HTERT RPE-1 (cell line): Measurements from ENCODE around the gene TMEM38A.
"Not testable (repeated sequence)": the region's sequence is repeated elsewhere in the genome, so short reads cannot be mapped to it uniquely, and the experiment has no call there.

Source experiments
- in situ Hi-C: fragments of 300-500 bp; cut with MboI; formaldehyde crosslinking; loops from 4 replicates; pipeline ENCODE4 v1.14.3; 2020; ENCODE audit warnings: low sequenced_read_pairs

Gene TMEM38A

GRCh38 chr19:16631465-16631864 lies 29.5 kb upstream of the TMEM38A start:
- in situ Hi-C loops = no loop called here

- in situ Hi-C loops = no loop called here
Observed at GRCh38 chr19:16637535-16637934, 23.4 kb upstream of the TMEM38A start.

- in situ Hi-C loops = no loop called here
Observed at GRCh38 chr19:16638666-16639065, 22.3 kb upstream of the TMEM38A start.

- in situ Hi-C loops = no loop called here
Observed at GRCh38 chr19:16640951-16641350, 20.0 kb upstream of the TMEM38A start.

- in situ Hi-C loops = no loop called here
Observed at GRCh38 chr19:16641695-16642094, 19.2 kb upstream of the TMEM38A start.

GRCh38 chr19:16645140-16645539 lies 15.8 kb upstream of the TMEM38A start:
- in situ Hi-C loops = no loop called here

GRCh38 chr19:16649734-16650133 lies 11.2 kb upstream of the TMEM38A start:
- in situ Hi-C loops = no loop called here

GRCh38 chr19:16650821-16651220 lies 10.1 kb upstream of the TMEM38A start:
- in situ Hi-C loops = no loop called here

GRCh38 chr19:16651421-16652188 lies 9.3 kb upstream of the TMEM38A start:
- in situ Hi-C loops = not testable (repeated sequence)

- in situ Hi-C loops = no loop called here
Observed at GRCh38 chr19:16652854-16653253, 8.1 kb upstream of the TMEM38A start.

GRCh38 chr19:16654140-16654539 lies 6.8 kb upstream of the TMEM38A start:
- in situ Hi-C loops = no loop called here

- in situ Hi-C loops = no loop called here
Observed at GRCh38 chr19:16654627-16655026, 6.3 kb upstream of the TMEM38A start.

GRCh38 chr19:16655727-16656126 lies 5.2 kb upstream of the TMEM38A start:
- in situ Hi-C loops = no loop called here

GRCh38 chr19:16657384-16657783 lies 3.6 kb upstream of the TMEM38A start:
- in situ Hi-C loops = no loop called here

GRCh38 chr19:16659464-16659831 lies 1.5 kb upstream of the TMEM38A start:
- in situ Hi-C loops = no loop called here

- in situ Hi-C loops = no loop called here
Observed at GRCh38 chr19:16659832-16660708, 869 bp upstream of the TMEM38A start, which contains the start of gene SMIM7. Gene SMIM7, minus strand, starts transcription at chr19:16660144. Its CDS starts 34 bp downstream, at chr19:16660110.

- in situ Hi-C loops = no loop called here
Observed at GRCh38 chr19:16661480-16662034, 618 bp downstream of the TMEM38A start.

GRCh38 chr19:16668176-16668575 lies 7.2 kb downstream of the TMEM38A start:
- in situ Hi-C loops = no loop called here

GRCh38 chr19:16668702-16669101 lies 7.8 kb downstream of the TMEM38A start:
- in situ Hi-C loops = not testable (repeated sequence)

GRCh38 chr19:16670291-16670690 lies 9.4 kb downstream of the TMEM38A start:
- in situ Hi-C loops = no loop called here

- in situ Hi-C loops = no loop called here
Observed at GRCh38 chr19:16671652-16672274, 10.8 kb downstream of the TMEM38A start.
